Right lobe of liver (tissue), 6 donors: ENCODE results near the gene ACVR1. TPM values are rescaled to one million over a fixed set of nuclear protein-coding genes. Genes with fewer than 3 reads are reported as not detected.

ENCODE experiments used
- ATAC-seq, 4 donors: fragments of 200-7000 bp; cut with Tn5 transposase; one replicate each; pipeline ENCODE4 v1.9.1; 2020; ENCODE audit warnings: mild to moderate bottlenecking in 4 of 4, moderate library complexity in 4 of 4
- DNase-seq, 3 donors: peaks; one replicate each; pipeline ENCODE4 v3.0.0-alpha.2; 2020
- H3K27ac ChIP-seq, 3 donors: fragments of 200-600 bp; one replicate each; pipeline ENCODE4 v1.8.0; 2022
- H3K27me3 ChIP-seq, 2 donors: fragments of 200-600 bp; one replicate each; pipeline ENCODE4 v1.8.0; 2022
- H3K36me3 ChIP-seq, 4 donors: fragments of 200-600 bp; sonication (generic) in 1 of 4; one replicate each; pipeline versions ENCODE4 v1.5.1 to v1.8.0; 2017 to 2022; ENCODE audit warnings: control low read depth in 1 of 4
- H3K4me1 ChIP-seq, 4 donors: fragments of 200-600 bp; sonication (generic) in 1 of 4; one replicate each; pipeline versions ENCODE4 v1.5.1 to v1.8.0; 2017 to 2022; ENCODE audit warnings: control low read depth in 1 of 4
- H3K4me3 ChIP-seq, 3 donors: fragments of 200-600 bp; one replicate each; pipeline ENCODE4 v1.8.0; 2022
- H3K9me3 ChIP-seq, 4 donors: fragments of 200-600 bp; sonication (generic) in 1 of 4; one replicate each; pipeline versions ENCODE4 v1.5.1 to v1.8.0; 2017 to 2022; ENCODE audit warnings: control low read depth in 1 of 4
- POLR2A ChIP-seq: fragments of 450-650 bp; IDR thresholded peaks from one replicate; pipeline ENCODE4 v1.6.1; 2017; ENCODE audit warnings: antibody characterized with exemption, mild to moderate bottlenecking
- WGBS: methylation state at CpG from one replicate; pipeline ENCODE4 v1.1.6; 2018; ENCODE audit warnings: low coverage, low lambda C conversion rate; ENCODE audit not compliant: insufficient coverage; ENCODE audit errors: missing lambda C conversion rate; 5-methylcytosine and 5-hydroxymethylcytosine counted together
- intact Hi-C, 2 donors: fragments of 100-400 bp; cut with DNase I; formaldehyde crosslinking; loops; one replicate each; pipeline versions ENCODE4 v1.11.2 to v1.14.1; 2022
- total RNA-seq, 6 experiments: library from RNA; depleted of rRNA in 2 of 6; stranded (reverse); fragments of >200 nt in 2 of 6; fragmentation: NEBNext Ultra II Directional in 3 of 6; extraction: Animal tissue kit (Norgen Biotek cat#: 25700) in 3 of 6; gene quantifications; one replicate each; pipeline versions ENCODE4 v1.1.0 to v1.2.4, GENCODE V29; 2016 to 2023
- TF ChIP-seq, protein P1 (sequence below), 4 donors: fragments of 200-600 bp in 3 of 4; fragments of 450-650 bp in 1 of 4; IDR thresholded peaks; one replicate each; pipeline versions ENCODE4 v1.5.1 to v1.8.0; 2016 to 2022; ENCODE audit warnings: antibody characterized with exemption in 4 of 4, mild to moderate bottlenecking in 2 of 4
- donor health status: DM: no; HTN: yes; CAD: no.
- donor health status: DM: no; HTN: no; CAD: no.
- donor health status: DM: no; HTN: no; CAD: no.
- donor health status: DM: no; HTN: yes; CAD: no.
- donor health status: DM: no; HTN: yes; CAD: no.

Gene ACVR1
- total RNA-seq, 6 experiments from 2014 or later: 10.9 to 25.1 (median 14.6) TPM

DNA sequence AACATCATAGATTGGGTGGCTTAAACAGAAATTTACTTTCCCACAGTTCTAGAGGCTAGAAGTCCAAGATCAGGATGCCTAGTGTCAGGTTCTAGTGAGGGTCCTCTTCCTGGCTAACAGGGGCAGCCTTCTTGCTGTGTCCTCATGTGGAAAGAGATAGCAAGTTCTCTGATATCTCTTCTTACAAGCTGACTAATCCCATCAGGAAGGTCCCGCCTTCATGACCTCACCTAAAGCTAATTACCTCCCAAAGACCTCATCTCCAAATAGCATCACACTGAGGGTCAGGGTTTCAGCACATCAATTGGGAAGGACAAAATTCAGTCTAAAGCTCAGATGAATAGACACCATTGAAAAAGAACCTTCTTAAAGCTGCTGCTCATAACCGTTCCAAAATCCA lies 22.9 kb downstream of the ACVR1 start:
- Histone ChIP-seq H3K9me3 (no peaks in the 10 kb centered on the region), H3K4me1 (peaks cover 0 to 4% (median 0%) of the 10 kb centered on the region in 4 donors), H3K27me3 (no peaks in the 10 kb centered on the region), H3K4me3 (no peak overlapping the region), H3K27ac (no peak overlapping the region), H3K36me3 (no peaks in the 10 kb centered on the region)
- DNase-seq: no peak
- WGBS: 73% methylated on average over 1 of the region's 2 CpGs
- intact Hi-C loops: no loop called here
- peak in 1 of 4 donors; percentile 50 for ATAC-seq
- TF ChIP-seq POLR2A: no peak
- TF ChIP-seq, protein P1, sequence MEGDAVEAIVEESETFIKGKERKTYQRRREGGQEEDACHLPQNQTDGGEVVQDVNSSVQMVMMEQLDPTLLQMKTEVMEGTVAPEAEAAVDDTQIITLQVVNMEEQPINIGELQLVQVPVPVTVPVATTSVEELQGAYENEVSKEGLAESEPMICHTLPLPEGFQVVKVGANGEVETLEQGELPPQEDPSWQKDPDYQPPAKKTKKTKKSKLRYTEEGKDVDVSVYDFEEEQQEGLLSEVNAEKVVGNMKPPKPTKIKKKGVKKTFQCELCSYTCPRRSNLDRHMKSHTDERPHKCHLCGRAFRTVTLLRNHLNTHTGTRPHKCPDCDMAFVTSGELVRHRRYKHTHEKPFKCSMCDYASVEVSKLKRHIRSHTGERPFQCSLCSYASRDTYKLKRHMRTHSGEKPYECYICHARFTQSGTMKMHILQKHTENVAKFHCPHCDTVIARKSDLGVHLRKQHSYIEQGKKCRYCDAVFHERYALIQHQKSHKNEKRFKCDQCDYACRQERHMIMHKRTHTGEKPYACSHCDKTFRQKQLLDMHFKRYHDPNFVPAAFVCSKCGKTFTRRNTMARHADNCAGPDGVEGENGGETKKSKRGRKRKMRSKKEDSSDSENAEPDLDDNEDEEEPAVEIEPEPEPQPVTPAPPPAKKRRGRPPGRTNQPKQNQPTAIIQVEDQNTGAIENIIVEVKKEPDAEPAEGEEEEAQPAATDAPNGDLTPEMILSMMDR (IDR thresholded peaks at IDR 0.05): no peak

DNA sequence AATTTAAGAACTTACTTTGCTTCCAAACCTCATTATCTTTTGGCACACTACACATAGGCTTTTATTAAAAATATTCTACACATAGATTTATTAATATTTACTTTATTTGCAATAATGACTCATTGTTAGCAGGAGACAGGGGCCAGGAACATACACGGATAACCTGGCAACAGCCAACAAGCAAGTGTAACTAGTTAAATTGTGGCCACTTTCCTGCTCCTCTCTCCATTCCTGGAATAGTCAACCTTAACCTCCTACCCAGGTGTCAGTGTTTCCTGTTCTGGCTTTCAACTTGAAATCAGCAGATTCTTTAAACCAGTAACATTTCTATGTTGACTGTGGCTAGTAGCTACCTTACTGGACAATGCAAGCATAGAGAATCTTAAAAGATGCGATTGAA lies 26.5 kb downstream of the ACVR1 start:
- H3K4me1 ChIP-seq: peaks cover 0 to 7% (median 2%) of the 10 kb centered on the region in 4 donors
- intact Hi-C loops: no loop called here
- TF ChIP-seq POLR2A: no peak
- TF ChIP-seq, protein P1 (IDR thresholded peaks at IDR 0.05): no peak
- H3K27ac ChIP-seq: no peak overlapping the region
- H3K4me3 ChIP-seq: no peak overlapping the region
- WGBS: 51% methylated on average over 2 of the region's 2 CpGs
- H3K9me3 ChIP-seq: no peaks in the 10 kb centered on the region
- no peaks in the 10 kb centered on the region for H3K36me3 ChIP-seq
- no peaks in the 10 kb centered on the region for H3K27me3 ChIP-seq
- ATAC-seq (peak in 2 of 4 donors; percentile 50 to 68), DNase-seq (no peak)

DNA sequence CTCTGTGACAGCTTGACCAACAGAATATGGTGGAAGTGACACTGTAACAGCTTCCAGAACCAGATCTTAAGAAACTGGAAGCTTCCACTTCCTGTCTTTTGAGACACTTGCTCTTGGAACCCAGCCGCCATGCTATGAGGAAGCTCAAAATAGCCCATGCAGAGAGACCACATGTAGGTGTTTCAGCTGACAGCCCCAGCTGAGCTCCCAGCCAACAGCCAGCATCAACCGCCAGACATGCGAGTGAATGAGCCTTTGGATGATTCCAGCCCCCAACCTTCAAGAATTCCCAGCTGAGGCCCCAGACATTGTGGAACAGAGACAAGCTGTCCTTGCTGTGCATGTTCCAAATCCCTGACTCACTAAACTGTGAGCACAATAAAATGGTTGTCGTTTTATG lies 27.9 kb downstream of the ACVR1 start:
- WGBS: 90% methylated on average over 1 of the region's 4 CpGs
- peaks cover 0 to 20% (median 6%) of the 10 kb centered on the region in 4 donors for H3K4me1 ChIP-seq
- DNase-seq: no peak
- ATAC-seq: no peak
- no peak overlapping the region for H3K4me3 ChIP-seq
- H3K27ac ChIP-seq: no peak overlapping the region
- intact Hi-C loops: no loop called here
- no peaks in the 10 kb centered on the region for H3K9me3 ChIP-seq
- H3K27me3 ChIP-seq: no peaks in the 10 kb centered on the region
- H3K36me3 ChIP-seq: no peaks in the 10 kb centered on the region
- no peak for TF ChIP-seq POLR2A
- TF ChIP-seq, protein P1 (IDR thresholded peaks at IDR 0.05): no peak

DNA sequence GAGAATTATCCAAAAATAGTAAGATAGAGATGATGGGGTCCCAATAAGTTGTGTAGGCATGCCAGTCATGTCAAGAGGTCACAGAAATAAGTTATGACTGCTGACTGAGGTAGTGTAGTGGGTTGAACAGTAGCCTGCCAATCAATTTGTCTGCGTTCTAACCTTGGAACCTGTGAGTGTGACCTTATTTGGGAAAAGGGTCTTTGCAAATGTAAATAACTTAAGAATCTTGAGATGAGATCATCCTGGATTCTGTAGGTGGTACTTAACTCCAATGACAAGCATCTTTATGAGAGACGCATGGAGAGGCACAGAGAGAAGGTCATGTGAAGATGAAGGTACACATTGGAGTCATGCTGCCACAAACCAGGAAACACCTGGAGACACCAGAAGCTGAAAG lies 31.0 kb downstream of the ACVR1 start:
- no peak overlapping the region for H3K27ac ChIP-seq
- 87% methylated on average over 2 of the region's 2 CpGs for WGBS
- TF ChIP-seq POLR2A: no peak
- TF ChIP-seq, protein P1 (IDR thresholded peaks at IDR 0.05): no peak
- H3K9me3 ChIP-seq: no peaks in the 10 kb centered on the region
- H3K27me3 ChIP-seq: no peaks in the 10 kb centered on the region
- no peak for DNase-seq
- ATAC-seq: no peak
- H3K4me3 ChIP-seq: no peak overlapping the region
- peaks cover 0 to 51% (median 20%) of the 10 kb centered on the region in 4 donors for H3K4me1 ChIP-seq
- no peaks in the 10 kb centered on the region for H3K36me3 ChIP-seq
- intact Hi-C loops: no loop called here

DNA sequence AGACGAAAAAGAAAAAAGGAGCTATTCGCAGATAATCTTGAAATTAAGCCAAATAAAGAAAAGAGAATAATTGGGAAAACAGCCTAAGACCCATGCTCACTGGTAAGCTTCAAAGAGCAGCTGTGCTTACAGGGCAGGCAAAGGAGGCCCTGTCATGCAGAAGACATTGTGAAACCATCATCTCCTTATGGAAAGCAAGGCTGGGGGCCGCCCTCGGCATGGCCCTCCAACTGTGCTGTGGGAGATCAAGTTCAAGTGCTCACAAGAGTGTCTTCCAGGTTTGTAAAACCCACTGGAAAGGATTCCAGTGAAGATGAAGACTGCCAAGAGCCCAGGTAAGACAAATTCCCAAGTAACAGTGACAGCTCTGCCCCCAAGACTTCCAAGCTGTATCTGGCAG lies 32.2 kb downstream of the ACVR1 start:
- 70% methylated on average over 3 of the region's 4 CpGs for WGBS
- intact Hi-C loops: no loop called here
- no peak overlapping the region for H3K4me3 ChIP-seq
- TF ChIP-seq, protein P1 (IDR thresholded peaks at IDR 0.05): no peak
- no peak for TF ChIP-seq POLR2A
- DNase-seq (no peak), ATAC-seq (no peak)
- H3K36me3 ChIP-seq: no peaks in the 10 kb centered on the region
- H3K4me1 ChIP-seq: peaks cover 0 to 62% (median 29%) of the 10 kb centered on the region in 4 donors
- no peaks in the 10 kb centered on the region for H3K27me3 ChIP-seq
- peak overlapping the region in 1 of 3 donors; percentile 66 for H3K27ac ChIP-seq
- H3K9me3 ChIP-seq: no peaks in the 10 kb centered on the region
